Measurements from ENCODE around the gene OSBPL5.

- TF ChIP-seq CTCF (IDR thresholded peaks at IDR 0.05), result no peak
- TF ChIP-seq ZFX (IDR thresholded peaks at IDR 0.05; ENCODE audit: borderline replicate concordance), result no peak
These were observed 18.4 kb downstream of the OSBPL5 start for GRCh38 chr11:3146612-3147256.
